WTC11 (cell line): ENCODE data around the gene CD2AP. TPM values are rescaled to one million over a fixed set of nuclear protein-coding genes. Genes with fewer than 3 reads are reported as not detected.

Experiments
- ATAC-seq: fragments of 200-7000 bp; cut with Tn5 transposase; 2 replicates; pipeline ENCODE4 v1.10.0; 2021; ENCODE audit warnings: mild to moderate bottlenecking, moderate library complexity
- CTCF ChIA-PET: fragments of 300-600 bp; sonication (Branson Sonifier 250); formaldehyde crosslinking; loops from one replicate; lab custom pipeline; 2021; ENCODE audit warnings: antibody characterized with exemption; lab: Charles Lee
- POLR2A ChIA-PET: fragments of 350-600 bp; sonication (Branson Sonifier 250); formaldehyde crosslinking; loops from one replicate; lab custom pipeline; 2021; ENCODE audit warnings: antibody characterized with exemption; lab: Charles Lee
- DNase-seq: peaks from one replicate; pipeline ENCODE4 v3.0.0; 2021; ENCODE audit warnings: low spot score
- H3K27ac Mint-ChIP-seq: 2 replicates; pipeline ENCODE4 v1.8.0; 2021; ENCODE audit warnings: mixed read lengths
- H3K27me3 Mint-ChIP-seq: 2 replicates; pipeline ENCODE4 v1.8.0; 2021; ENCODE audit warnings: low read depth, mild to moderate bottlenecking, moderate library complexity, mixed read lengths
- H3K36me3 Mint-ChIP-seq: 2 replicates; pipeline ENCODE4 v1.8.0; 2021; ENCODE audit warnings: mixed read lengths
- H3K4me1 Mint-ChIP-seq: 2 replicates; pipeline ENCODE4 v1.8.0; 2022; ENCODE audit warnings: mixed read lengths
- H3K4me3 Mint-ChIP-seq: 2 replicates; pipeline ENCODE4 v1.8.0; 2021; ENCODE audit warnings: mild to moderate bottlenecking, moderate library complexity, mixed read lengths
- H3K9me3 Mint-ChIP-seq: 2 replicates; pipeline ENCODE4 v1.8.0; 2021; ENCODE audit warnings: mixed read lengths
- AFF4 ChIP-seq: sonication (generic); formaldehyde crosslinking; IDR thresholded peaks from 2 replicates; pipeline ENCODE4 v1.8.1; 2023; ENCODE audit warnings: mild to moderate bottlenecking, missing genetic modification reagents, borderline replicate concordance
- CBFB ChIP-seq: sonication (generic); formaldehyde crosslinking; IDR thresholded peaks from 2 replicates; pipeline ENCODE4 v1.8.1; 2022; ENCODE audit warnings: mild to moderate bottlenecking, low read depth, missing genetic modification reagents
- CREB1 ChIP-seq: sonication (generic); formaldehyde crosslinking; IDR thresholded peaks from 2 replicates; pipeline ENCODE4 v1.8.0; 2023; ENCODE audit warnings: mild to moderate bottlenecking, missing genetic modification reagents
- CTCF ChIP-seq: fragments of 200-600 bp; IDR thresholded peaks from 2 replicates; pipeline ENCODE4 v1.8.0; 2022; ENCODE audit warnings: antibody characterized with exemption
- E2F1 ChIP-seq: sonication (generic); formaldehyde crosslinking; IDR thresholded peaks from 2 replicates; pipeline ENCODE4 v1.8.0; 2022; ENCODE audit warnings: mild to moderate bottlenecking, missing genetic modification reagents
- ETV6 ChIP-seq: sonication (generic); formaldehyde crosslinking; IDR thresholded peaks from 2 replicates; pipeline ENCODE4 v1.8.1; 2022; ENCODE audit warnings: mild to moderate bottlenecking, missing genetic modification reagents
- GRHL2 ChIP-seq: fragments of 250-450 bp; sonication (Bioruptor Pico); IDR thresholded peaks from 2 replicates; pipeline ENCODE4 v1.8.0; 2022; ENCODE audit warnings: mild to moderate bottlenecking, moderate library complexity; ENCODE audit not compliant: insufficient replicate concordance, severe bottlenecking
- MXD4 ChIP-seq: fragments of 250-450 bp; sonication (Bioruptor Pico); IDR thresholded peaks from 2 replicates; pipeline ENCODE4 v1.8.0; 2021; ENCODE audit warnings: mild to moderate bottlenecking, moderate library complexity, borderline replicate concordance
- NFE2L1 ChIP-seq: sonication (generic); formaldehyde crosslinking; IDR thresholded peaks from 2 replicates; pipeline ENCODE4 v1.8.1; 2023; ENCODE audit warnings: missing genetic modification reagents
- NFYB ChIP-seq: sonication (generic); formaldehyde crosslinking; conservative IDR thresholded peaks from 2 replicates; pipeline ENCODE4 v1.8.0; 2022; ENCODE audit warnings: low read depth, missing genetic modification reagents
- PRDM15 ChIP-seq: sonication (generic); formaldehyde crosslinking; IDR thresholded peaks from 2 replicates; pipeline ENCODE4 v1.8.0; 2022; ENCODE audit warnings: missing genetic modification reagents
- SP1 ChIP-seq: sonication (generic); formaldehyde crosslinking; conservative IDR thresholded peaks from 2 replicates; pipeline ENCODE4 v1.8.1; 2022; ENCODE audit warnings: missing genetic modification reagents
- TEAD4 ChIP-seq: sonication (generic); formaldehyde crosslinking; IDR thresholded peaks from 2 replicates; pipeline ENCODE4 v1.8.0; 2022; ENCODE audit warnings: mild to moderate bottlenecking, missing genetic modification reagents
- ZNF263 ChIP-seq: sonication (generic); formaldehyde crosslinking; IDR thresholded peaks from 2 replicates; pipeline ENCODE4 v1.8.1; 2022; ENCODE audit warnings: low read depth, mild to moderate bottlenecking, moderate library complexity, missing genetic modification reagents
- ZNF423 ChIP-seq: fragments of 250-450 bp; sonication (Bioruptor Pico); IDR thresholded peaks from 2 replicates; pipeline ENCODE4 v2.1.2; 2022; ENCODE audit warnings: mild to moderate bottlenecking, moderate library complexity
- ZNF532 ChIP-seq: fragments of 250-450 bp; sonication (Bioruptor Pico); IDR thresholded peaks from 2 replicates; pipeline ENCODE4 v1.9.0; 2021; ENCODE audit warnings: mild to moderate bottlenecking, borderline replicate concordance
- total RNA-seq: library from RNA; stranded (reverse); gene quantifications from 3 replicates; pipeline ENCODE4 v1.2.3, GENCODE V29; 2021

Gene CD2AP
- total RNA-seq, 1 experiment from 2014 or later = 77.0 TPM

- TF ChIP-seq ZNF263 (CRISPR knock-in tag) = no peak
These were observed 56.5 kb downstream of the CD2AP start (continued) for GRCh38 chr6:47534063-47534462.

GRCh38 chr6:47535316-47536225 lies 58.0 kb downstream of the CD2AP start:
- CTCF ChIA-PET = no interaction called here
- TF ChIP-seq SP1 (no peak), ETV6 (CRISPR knock-in tag) (no peak), CREB1 (CRISPR knock-in tag) (no peak), AFF4 (no peak), TEAD4 (no peak), CBFB (no peak)
- DNase-seq (no peak), ATAC-seq (no peak)
- Mint-ChIP-seq H3K36me3 (peaks cover 26% of the 10 kb centered on the region), H3K9me3 (no peaks in the 10 kb centered on the region), H3K27ac (no peak overlapping the region), H3K4me3 (no peak overlapping the region), H3K27me3 (no peaks in the 10 kb centered on the region), H3K4me1 (peaks cover 5% of the 10 kb centered on the region; the same call in 1 of the 2 replicates)
- POLR2A ChIA-PET = no interaction called here

- DNase-seq (no peak), ATAC-seq (no peak)
- Mint-ChIP-seq H3K4me1 (peaks cover 5% of the 10 kb centered on the region; the same call in 1 of the 2 replicates), H3K4me3 (no peak overlapping the region), H3K27me3 (no peaks in the 10 kb centered on the region), H3K9me3 (no peaks in the 10 kb centered on the region), H3K27ac (peak overlapping the region; percentile 30; the same call in 1 of the 2 replicates), H3K36me3 (peaks cover 31% of the 10 kb centered on the region)
- ChIA-PET POLR2A (no interaction called here), CTCF (no interaction called here)
- TF ChIP-seq NFYB (CRISPR knock-in tag) (no peak), NFE2L1 (CRISPR knock-in tag) (no peak), ZNF263 (CRISPR knock-in tag) (no peak), PRDM15 (CRISPR knock-in tag) (no peak), ZNF423 (CRISPR knock-in tag) (no peak), ZNF532 (no peak), CTCF (no peak), SP1 (no peak), E2F1 (no peak), MXD4 (CRISPR knock-in tag) (no peak), GRHL2 (CRISPR knock-in tag) (no peak)
These were observed 59.3 kb downstream of the CD2AP start for GRCh38 chr6:47536816-47537401.
